ENCODE data around the gene ZNF407.

DNA sequence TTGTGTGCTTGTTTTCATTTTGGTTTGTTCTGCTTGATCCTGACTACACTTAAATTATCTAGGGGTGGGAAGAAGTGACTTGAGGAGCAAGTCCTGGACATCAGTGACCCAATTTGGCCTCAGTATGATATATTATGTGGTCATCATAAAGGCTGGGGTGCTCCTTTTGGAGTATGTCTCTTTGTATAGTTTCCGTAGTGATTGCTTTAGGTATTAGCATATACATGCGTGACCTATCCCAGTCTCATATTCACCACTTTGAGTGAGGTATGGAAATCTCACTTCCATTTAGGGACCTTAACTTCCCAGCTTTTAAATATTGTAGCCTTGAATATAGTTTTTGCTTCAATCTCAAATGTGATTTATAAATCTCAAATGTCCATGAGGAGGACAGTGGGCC, 370.3 kb downstream of the ZNF407 start:
- TF ChIP-seq EGR1 (IDR thresholded peaks at IDR 0.05) (no peak), YY1 (IDR thresholded peaks at IDR 0.05; ENCODE audit: low read depth) (no peak), CREB1 (IDR thresholded peaks at IDR 0.05; ENCODE audit: low read depth) (no peak), TAF1 (IDR thresholded peaks at IDR 0.05; ENCODE audit: low read depth) (no peak), FOXM1 (IDR thresholded peaks at IDR 0.05; ENCODE audit: borderline replicate concordance, low read depth) (no peak), TEAD4 (IDR thresholded peaks at IDR 0.05) (no peak)

Measured in Ishikawa (cell line).